Activated CD8-positive, alpha-beta memory T cell treated with anti-CD3 and anti-CD28 coated beads, Interleukin-2, amount 10 ng/mL, durations not matched to agents 7 days and 5 days (primary cell): ENCODE measurements around the gene CTCFL. TPM values are rescaled to one million over a fixed set of nuclear protein-coding genes. Genes with fewer than 3 reads are reported as not detected.

ENCODE experiments used
- ATAC-seq: fragments of 150-1000 bp; cut with Tn5 transposase; one replicate; pipeline ENCODE4 v1.10.0; 2021; ENCODE audit warnings: moderate library complexity
- CTCF ChIA-PET: fragments of 350-600 bp; sonication (Branson Sonifier 250); formaldehyde crosslinking; loops from one replicate; lab custom pipeline; 2021; ENCODE audit warnings: antibody characterized with exemption; lab: Charles Lee
- DNase-seq: peaks from one replicate; pipeline ENCODE4 v3.0.0-alpha.2; 2020
- H3K27ac Mint-ChIP-seq: one replicate; pipeline ENCODE4 v1.8.0; 2021; ENCODE audit warnings: mild to moderate bottlenecking, mixed read lengths
- H3K27me3 Mint-ChIP-seq: one replicate; pipeline ENCODE4 v1.8.0; 2021; ENCODE audit warnings: mixed read lengths
- H3K36me3 Mint-ChIP-seq: one replicate; pipeline ENCODE4 v1.8.0; 2021; ENCODE audit warnings: mild to moderate bottlenecking, mixed read lengths
- H3K4me1 Mint-ChIP-seq: one replicate; pipeline ENCODE4 v1.8.0; 2021; ENCODE audit warnings: mixed read lengths
- H3K4me3 Mint-ChIP-seq: one replicate; pipeline ENCODE4 v1.8.0; 2021; ENCODE audit warnings: mild to moderate bottlenecking, moderate library complexity, mixed read lengths
- H3K9me3 Mint-ChIP-seq: one replicate; pipeline ENCODE4 v1.8.0; 2022; ENCODE audit warnings: low read depth, mixed read lengths
- total RNA-seq, 2 experiments: library from RNA; stranded (reverse); gene quantifications; one replicate each; pipeline ENCODE4 v1.2.3, GENCODE V29; 2021

Gene CTCFL
- total RNA-seq, 2 experiments from 2014 or later, result not detected

- DNase-seq (no peak), ATAC-seq (no peak)
- no peaks in the 10 kb centered on the region for H3K4me1 Mint-ChIP-seq
- CTCF ChIA-PET, result no interaction called here
- no peak overlapping the region for H3K4me3 Mint-ChIP-seq
- H3K27ac Mint-ChIP-seq, result no peak overlapping the region
- H3K36me3 Mint-ChIP-seq, result no peaks in the 10 kb centered on the region
- peaks cover 23% of the 10 kb centered on the region for H3K27me3 Mint-ChIP-seq
- H3K9me3 Mint-ChIP-seq, result no peaks in the 10 kb centered on the region
Observed at GRCh38 chr20:57564180-57564802, 39.4 kb upstream of the CTCFL start.

GRCh38 chr20:57563522-57563921 is 38.6 kb upstream of the CTCFL start:
- H3K27ac Mint-ChIP-seq, result no peak overlapping the region
- ATAC-seq (no peak), DNase-seq (no peak)
- H3K9me3 Mint-ChIP-seq, result no peaks in the 10 kb centered on the region
- H3K4me1 Mint-ChIP-seq, result no peaks in the 10 kb centered on the region
- no peak overlapping the region for H3K4me3 Mint-ChIP-seq
- H3K27me3 Mint-ChIP-seq, result peaks cover 26% of the 10 kb centered on the region
- H3K36me3 Mint-ChIP-seq, result no peaks in the 10 kb centered on the region
- CTCF ChIA-PET, result no interaction called here

GRCh38 chr20:57562541-57563465 is 37.9 kb upstream of the CTCFL start:
- no peak overlapping the region for H3K27ac Mint-ChIP-seq
- peaks cover 29% of the 10 kb centered on the region for H3K27me3 Mint-ChIP-seq
- DNase-seq (no peak), ATAC-seq (no peak)
- CTCF ChIA-PET, result no interaction called here
- no peaks in the 10 kb centered on the region for H3K36me3 Mint-ChIP-seq
- no peaks in the 10 kb centered on the region for H3K9me3 Mint-ChIP-seq
- H3K4me3 Mint-ChIP-seq, result no peak overlapping the region
- no peaks in the 10 kb centered on the region for H3K4me1 Mint-ChIP-seq

- no peak overlapping the region for H3K4me3 Mint-ChIP-seq
- ATAC-seq (no peak), DNase-seq (no peak)
- CTCF ChIA-PET, result interaction anchor here (1.5 kb wide), 1 partner anchor 63 kb away, joined by 3 read pairs; no protein-coding TSS in a partner anchor
- H3K27me3 Mint-ChIP-seq, result peaks cover 30% of the 10 kb centered on the region
- H3K9me3 Mint-ChIP-seq, result no peaks in the 10 kb centered on the region
- H3K27ac Mint-ChIP-seq, result no peak overlapping the region
- H3K4me1 Mint-ChIP-seq, result no peaks in the 10 kb centered on the region
- H3K36me3 Mint-ChIP-seq, result no peaks in the 10 kb centered on the region
Observed at GRCh38 chr20:57561356-57562279, 36.7 kb upstream of the CTCFL start.

GRCh38 chr20:57560554-57561355 is 35.8 kb upstream of the CTCFL start, which contains the start of gene PCK1:
Gene PCK1 (plus strand): TSS chr20:57561110. CDS start chr20:57561412, 302 bp downstream.
- Mint-ChIP-seq H3K9me3 (no peaks in the 10 kb centered on the region), H3K4me3 (no peak within 1 kb of the TSS), H3K27me3 (peaks cover 30% of the 10 kb centered on the region), H3K36me3 (no peaks in the 10 kb centered on the region), H3K4me1 (no peaks in the 10 kb centered on the region), H3K27ac (no peak within 1 kb of the TSS)
- ATAC-seq (no peak), DNase-seq (no peak)
- CTCF ChIA-PET, result interaction anchor here (1.5 kb wide), 1 partner anchor 62 kb away, joined by 3 read pairs; no protein-coding TSS in a partner anchor

GRCh38 chr20:57559658-57560553 is 35.0 kb upstream of the CTCFL start:
- CTCF ChIA-PET, result interaction anchor here (1.5 kb wide), 1 partner anchor 61 kb away, joined by 3 read pairs; no protein-coding TSS in a partner anchor
- ATAC-seq (no peak), DNase-seq (no peak)
- Mint-ChIP-seq H3K4me3 (no peak overlapping the region), H3K27me3 (peaks cover 37% of the 10 kb centered on the region), H3K4me1 (no peaks in the 10 kb centered on the region), H3K9me3 (no peaks in the 10 kb centered on the region), H3K36me3 (no peaks in the 10 kb centered on the region), H3K27ac (no peak overlapping the region)

- peaks cover 39% of the 10 kb centered on the region for H3K27me3 Mint-ChIP-seq
- ATAC-seq, result no peak
- DNase-seq, result no peak
- CTCF ChIA-PET, result no interaction called here
- no peak overlapping the region for H3K27ac Mint-ChIP-seq
- no peaks in the 10 kb centered on the region for H3K36me3 Mint-ChIP-seq
- no peak overlapping the region for H3K4me3 Mint-ChIP-seq
- no peaks in the 10 kb centered on the region for H3K4me1 Mint-ChIP-seq
- no peaks in the 10 kb centered on the region for H3K9me3 Mint-ChIP-seq
Observed at GRCh38 chr20:57559289-57559634, 34.3 kb upstream of the CTCFL start.

- Mint-ChIP-seq H3K27ac (no peak overlapping the region), H3K4me3 (no peak overlapping the region), H3K27me3 (peaks cover 39% of the 10 kb centered on the region), H3K36me3 (no peaks in the 10 kb centered on the region), H3K9me3 (no peaks in the 10 kb centered on the region), H3K4me1 (no peaks in the 10 kb centered on the region)
- DNase-seq, result no peak
- no peak for ATAC-seq
- CTCF ChIA-PET, result no interaction called here
Observed at GRCh38 chr20:57558614-57559288, 33.8 kb upstream of the CTCFL start.

GRCh38 chr20:57557926-57558613 is 33.1 kb upstream of the CTCFL start:
- DNase-seq (no peak), ATAC-seq (no peak)
- Mint-ChIP-seq H3K27ac (no peak overlapping the region), H3K4me1 (no peaks in the 10 kb centered on the region), H3K9me3 (no peaks in the 10 kb centered on the region), H3K36me3 (no peaks in the 10 kb centered on the region), H3K27me3 (peaks cover 39% of the 10 kb centered on the region), H3K4me3 (no peak overlapping the region)
- CTCF ChIA-PET, result no interaction called here

- peaks cover 39% of the 10 kb centered on the region for H3K27me3 Mint-ChIP-seq
- CTCF ChIA-PET, result no interaction called here
- no peak overlapping the region for H3K27ac Mint-ChIP-seq
- H3K4me3 Mint-ChIP-seq, result no peak overlapping the region
- ATAC-seq (no peak), DNase-seq (no peak)
- H3K9me3 Mint-ChIP-seq, result no peaks in the 10 kb centered on the region
- no peaks in the 10 kb centered on the region for H3K36me3 Mint-ChIP-seq
- no peaks in the 10 kb centered on the region for H3K4me1 Mint-ChIP-seq
Observed at GRCh38 chr20:57556980-57557274, 32.0 kb upstream of the CTCFL start.

- Mint-ChIP-seq H3K27ac (no peak overlapping the region), H3K27me3 (peaks cover 36% of the 10 kb centered on the region), H3K9me3 (no peaks in the 10 kb centered on the region), H3K36me3 (no peaks in the 10 kb centered on the region), H3K4me3 (no peak overlapping the region), H3K4me1 (no peaks in the 10 kb centered on the region)
- ATAC-seq (no peak), DNase-seq (no peak)
- CTCF ChIA-PET, result no interaction called here
Observed at GRCh38 chr20:57555457-57556184, 30.7 kb upstream of the CTCFL start.
